HCT116 (cell line): Measurements from ENCODE around the gene RABL6. TPM values are rescaled to one million over a fixed set of nuclear protein-coding genes. Genes with fewer than 3 reads are reported as not detected.
"Not testable (repeated sequence)": the region's sequence is repeated elsewhere in the genome, so short reads cannot be mapped to it uniquely, and the experiment has no call there.

ENCODE experiments used
- ATAC-seq: fragments of 200-7000 bp; cut with Tn5 transposase; 2 replicates; pipeline ENCODE4 v1.9.1; 2020; ENCODE audit warnings: mild to moderate bottlenecking, moderate library complexity
- BruUV-seq: library from RNA; stranded (reverse); fragments of 400-500 nt; replicated peaks from 2 replicates; lab custom pipeline; 2021; lab: Mats Ljungman, UMichigan
- CTCF ChIA-PET: fragments of 300-600 bp; sonication (Branson Sonifier 250); formaldehyde crosslinking; loops from one replicate; lab custom pipeline; 2021; ENCODE audit warnings: antibody characterized with exemption; lab: Charles Lee
- POLR2A ChIA-PET: fragments of 300-600, 350-600 bp; sonication (Branson Sonifier 250); formaldehyde crosslinking; loops from one replicate; lab custom pipeline; 2021; ENCODE audit warnings: antibody characterized with exemption; lab: Charles Lee
- RAD21 ChIA-PET, 2 experiments: fragments of 300-600 bp; sonication (Branson Sonifier 250); formaldehyde crosslinking; loops; one replicate each; lab custom pipeline; 2023; ENCODE audit warnings: low total read pairs in 2 of 2; ENCODE audit not compliant: uncharacterized antibody in 2 of 2, unreplicated experiment in 2 of 2, low non-redundant PET in 1 of 2; lab: Charles Lee
- DNase-seq: peaks from one replicate; pipeline ENCODE4 v3.0.0-alpha.2; 2010; ENCODE audit warnings: low read depth, low spot score
- H2AFZ ChIP-seq: fragments of 200-600 bp; shearing (Covaris generic), sonication (generic); 2 replicates; pipeline ENCODE4 v1.6.1; 2017; ENCODE audit warnings: low read depth, mixed run types, mixed read lengths, antibody characterized with exemption, low read length; ENCODE audit not compliant: poor library complexity, severe bottlenecking
- H3K27ac ChIP-seq: 2 replicates; pipeline ENCODE4 v1.5.1; 2012; ENCODE audit warnings: low read depth, low read length
- H3K27me3 ChIP-seq: fragments of 200-600 bp; sonication (generic); 2 replicates; pipeline ENCODE4 v1.6.1; 2016; ENCODE audit warnings: mixed run types, low read length, mixed read lengths; ENCODE audit not compliant: insufficient read depth
- H3K36me3 ChIP-seq, 2 experiments: fragments of 200-500 bp in 1 of 2; fragments of 200-600 bp in 1 of 2; sonication (Bioruptor generic) in 1 of 2; sonication (generic) in 1 of 2; 2 replicates each; pipeline versions ENCODE4 v1.5.1 to v1.6.1; 2014 to 2016; ENCODE audit warnings: low read length in 2 of 2, inconsistent platforms in 1 of 2, mixed read lengths in 1 of 2, mixed run types in 1 of 2; ENCODE audit not compliant: insufficient read depth in 2 of 2, control insufficient read depth in 1 of 2
- H3K4me1 ChIP-seq, 2 experiments: fragments of 200-600 bp in 1 of 2; sonication (generic) in 1 of 2; 2 replicates each; pipeline versions ENCODE4 v1.5.1 to v1.6.1; 2012 to 2017; ENCODE audit warnings: low read length in 2 of 2, inconsistent platforms in 1 of 2, mild to moderate bottlenecking in 1 of 2, mixed read lengths in 1 of 2, mixed run types in 1 of 2, moderate library complexity in 1 of 2; ENCODE audit not compliant: insufficient read depth in 2 of 2, control insufficient read depth in 1 of 2
- H3K4me2 ChIP-seq: fragments of 200-600 bp; sonication (generic); 2 replicates; pipeline ENCODE4 v1.6.1; 2017; ENCODE audit warnings: mixed run types, low read length, mixed read lengths
- H3K4me3 ChIP-seq, 2 experiments: fragments of 200-600 bp in 1 of 2; sonication (generic) in 1 of 2; replicated peaks in 1 of 2; 2 replicates each; pipeline ENCODE4 v1.5.1; 2011 to 2016; ENCODE audit warnings: low read length in 2 of 2, control low read depth in 1 of 2, low read depth in 1 of 2, mild to moderate bottlenecking in 1 of 2, mixed read lengths in 1 of 2, mixed run types in 1 of 2
- H3K79me2 ChIP-seq: fragments of 200-600 bp; sonication (generic); 2 replicates; pipeline ENCODE4 v1.6.1; 2017; ENCODE audit warnings: mild to moderate bottlenecking, mixed run types, low read length, moderate library complexity, mixed read lengths; ENCODE audit not compliant: insufficient read depth
- H3K9ac ChIP-seq: fragments of 200-600 bp; sonication (generic); 2 replicates; pipeline ENCODE4 v1.6.1; 2016; ENCODE audit warnings: low read length, mixed read lengths
- H3K9me2 ChIP-seq: fragments of 200-600 bp; sonication (generic), shearing (Covaris generic); 2 replicates; pipeline ENCODE4 v1.6.1; 2017; ENCODE audit warnings: mixed run types, mild to moderate bottlenecking, moderate library complexity; ENCODE audit not compliant: insufficient read depth
- H3K9me3 ChIP-seq, 2 experiments: fragments of 200-500 bp in 1 of 2; fragments of 200-600 bp in 1 of 2; sonication (Bioruptor generic) in 1 of 2; sonication (generic) in 1 of 2; 2 replicates each; pipeline ENCODE4 v1.6.1; 2014 to 2017; ENCODE audit warnings: low read length in 2 of 2, mixed read lengths in 2 of 2, inconsistent platforms in 1 of 2, low read depth in 1 of 2, mild to moderate bottlenecking in 1 of 2, mixed run types in 1 of 2, moderate library complexity in 1 of 2; ENCODE audit not compliant: control insufficient read depth in 1 of 2, insufficient read depth in 1 of 2
- H4K20me1 ChIP-seq: fragments of 200-600 bp; sonication (generic), shearing (Covaris generic); 2 replicates; pipeline ENCODE4 v1.6.1; 2017; ENCODE audit warnings: mixed run types, mild to moderate bottlenecking, moderate library complexity; ENCODE audit not compliant: insufficient read depth
- CEBPB ChIP-seq: IDR thresholded peaks from 2 replicates; pipeline ENCODE4 v1.6.1; 2012; ENCODE audit warnings: low read depth
- EGR1 ChIP-seq: IDR thresholded peaks from 2 replicates; pipeline ENCODE4 v1.6.1; 2012; ENCODE audit warnings: low read depth
- ELF1 ChIP-seq: IDR thresholded peaks from 2 replicates; pipeline ENCODE4 v1.6.1; 2012; ENCODE audit warnings: low read depth, borderline replicate concordance
- EZH2 ChIP-seq: fragments of 200-600 bp; sonication (generic); IDR thresholded peaks from 2 replicates; pipeline ENCODE4 v1.6.1; 2017; ENCODE audit warnings: antibody characterized with exemption, mixed run types
- EZH2phosphoT487 ChIP-seq: fragments of 200-600 bp; IDR thresholded peaks from 2 replicates; pipeline ENCODE4 v1.6.1; 2018; ENCODE audit warnings: antibody characterized with exemption, borderline replicate concordance
- FOSL1 ChIP-seq: IDR thresholded peaks from 2 replicates; pipeline ENCODE4 v1.6.1; 2012; ENCODE audit warnings: low read depth
- JUND ChIP-seq: IDR thresholded peaks from 2 replicates; pipeline ENCODE4 v1.6.1; 2012
- POLR2A ChIP-seq: IDR thresholded peaks from 2 replicates; pipeline ENCODE4 v1.7.0; 2011; ENCODE audit warnings: borderline replicate concordance; ENCODE audit not compliant: insufficient read depth, insufficient read length; ENCODE audit errors: extremely low read depth
- POLR2AphosphoS5 ChIP-seq: IDR thresholded peaks from 2 replicates; pipeline ENCODE4 v1.6.1; 2011; ENCODE audit warnings: mild to moderate bottlenecking, low read depth, low read length, moderate library complexity
- RAD21 ChIP-seq: IDR thresholded peaks from 2 replicates; pipeline ENCODE4 v1.6.1; 2012; ENCODE audit warnings: low read depth, mild to moderate bottlenecking
- SIN3A ChIP-seq: IDR thresholded peaks from 2 replicates; pipeline ENCODE4 v1.6.1; 2012; ENCODE audit warnings: low read depth
- SP1 ChIP-seq: IDR thresholded peaks from 2 replicates; pipeline ENCODE4 v1.6.1; 2012; ENCODE audit warnings: low read depth
- SRF ChIP-seq: IDR thresholded peaks from 2 replicates; pipeline ENCODE4 v1.6.1; 2012; ENCODE audit warnings: low read depth
- TCF7L2 ChIP-seq: IDR thresholded peaks from 2 replicates; pipeline ENCODE4 v1.7.0; 2011; ENCODE audit warnings: borderline replicate concordance, inconsistent platforms; ENCODE audit not compliant: insufficient read depth, insufficient read length; ENCODE audit errors: extremely low read depth
- YY1 ChIP-seq: IDR thresholded peaks from 2 replicates; pipeline ENCODE4 v1.6.1; 2011; ENCODE audit warnings: low read length, low read depth, moderate library complexity, mild to moderate bottlenecking; ENCODE audit not compliant: insufficient replicate concordance; ENCODE audit errors: extremely low read depth
- ZNF274 ChIP-seq: fragments of 200-500 bp; sonication (Bioruptor generic); IDR thresholded peaks from 2 replicates; pipeline ENCODE4 v1.6.1; 2014; ENCODE audit warnings: mild to moderate bottlenecking, low read depth, low read length, inconsistent platforms
- intact Hi-C: fragments of 100-400 bp; cut with micrococcal nuclease; formaldehyde crosslinking; loops from 2 replicates; pipeline ENCODE4 v1.10.0; 2022
- total RNA-seq: library from RNA; stranded (reverse); gene quantifications from one replicate; pipeline ENCODE4 v1.2.1, GENCODE V29; 2021; ENCODE audit not compliant: unreplicated experiment
- TF ChIP-seq, protein P1 (sequence below): IDR thresholded peaks from 2 replicates; pipeline ENCODE4 v1.6.1; 2012
- TF ChIP-seq, protein P2 (sequence below): IDR thresholded peaks from 2 replicates; pipeline ENCODE4 v1.6.1; 2012; ENCODE audit warnings: low read depth

Gene RABL6
- total RNA-seq, 1 experiment from 2014 or later = 98.6 TPM

DNA sequence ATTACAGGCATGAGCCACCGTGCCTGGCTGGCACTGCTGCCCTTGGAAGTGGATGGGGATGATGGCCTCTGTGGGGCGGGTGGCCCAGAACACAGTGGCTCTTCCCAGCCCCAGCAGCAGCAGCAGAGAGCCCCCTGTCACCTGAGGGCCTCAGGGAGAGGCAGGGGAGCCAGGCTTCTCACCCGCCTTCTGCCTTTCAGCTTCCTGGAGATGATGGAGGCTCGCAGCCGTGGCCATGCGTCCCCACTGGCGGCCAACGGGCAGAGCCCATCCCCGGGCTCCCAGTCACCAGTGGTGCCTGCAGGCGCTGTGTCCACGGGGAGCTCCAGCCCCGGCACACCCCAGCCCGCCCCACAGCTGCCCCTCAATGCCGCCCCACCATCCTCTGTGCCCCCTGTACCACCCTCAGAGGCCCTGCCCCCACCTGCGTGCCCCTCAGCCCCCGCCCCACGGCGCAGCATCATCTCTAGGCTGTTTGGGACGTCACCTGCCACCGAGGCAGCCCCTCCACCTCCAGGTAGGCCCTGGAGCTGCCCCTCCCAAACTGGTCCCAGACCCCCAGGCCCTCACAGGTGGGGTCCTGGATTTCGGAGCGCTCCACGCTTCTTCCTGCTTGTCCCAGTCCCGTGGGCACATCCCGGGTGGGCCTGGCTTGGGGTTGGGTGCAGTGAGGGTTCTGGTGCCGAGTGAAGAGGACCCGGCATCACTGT, 29.6 kb downstream of the RABL6 start:
- TF ChIP-seq ZNF274 (no peak), SIN3A (no peak), YY1 (no peak), TCF7L2 (no peak), EZH2phosphoT487 (no peak), EGR1 (no peak), FOSL1 (no peak), SP1 (no peak), SRF (no peak), EZH2 (no peak), ELF1 (no peak), POLR2A (no peak), POLR2AphosphoS5 (no peak), CEBPB (no peak), JUND (no peak), RAD21 (no peak)
- TF ChIP-seq, protein P1, sequence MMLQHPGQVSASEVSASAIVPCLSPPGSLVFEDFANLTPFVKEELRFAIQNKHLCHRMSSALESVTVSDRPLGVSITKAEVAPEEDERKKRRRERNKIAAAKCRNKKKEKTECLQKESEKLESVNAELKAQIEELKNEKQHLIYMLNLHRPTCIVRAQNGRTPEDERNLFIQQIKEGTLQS = no peak
- TF ChIP-seq, protein P2, sequence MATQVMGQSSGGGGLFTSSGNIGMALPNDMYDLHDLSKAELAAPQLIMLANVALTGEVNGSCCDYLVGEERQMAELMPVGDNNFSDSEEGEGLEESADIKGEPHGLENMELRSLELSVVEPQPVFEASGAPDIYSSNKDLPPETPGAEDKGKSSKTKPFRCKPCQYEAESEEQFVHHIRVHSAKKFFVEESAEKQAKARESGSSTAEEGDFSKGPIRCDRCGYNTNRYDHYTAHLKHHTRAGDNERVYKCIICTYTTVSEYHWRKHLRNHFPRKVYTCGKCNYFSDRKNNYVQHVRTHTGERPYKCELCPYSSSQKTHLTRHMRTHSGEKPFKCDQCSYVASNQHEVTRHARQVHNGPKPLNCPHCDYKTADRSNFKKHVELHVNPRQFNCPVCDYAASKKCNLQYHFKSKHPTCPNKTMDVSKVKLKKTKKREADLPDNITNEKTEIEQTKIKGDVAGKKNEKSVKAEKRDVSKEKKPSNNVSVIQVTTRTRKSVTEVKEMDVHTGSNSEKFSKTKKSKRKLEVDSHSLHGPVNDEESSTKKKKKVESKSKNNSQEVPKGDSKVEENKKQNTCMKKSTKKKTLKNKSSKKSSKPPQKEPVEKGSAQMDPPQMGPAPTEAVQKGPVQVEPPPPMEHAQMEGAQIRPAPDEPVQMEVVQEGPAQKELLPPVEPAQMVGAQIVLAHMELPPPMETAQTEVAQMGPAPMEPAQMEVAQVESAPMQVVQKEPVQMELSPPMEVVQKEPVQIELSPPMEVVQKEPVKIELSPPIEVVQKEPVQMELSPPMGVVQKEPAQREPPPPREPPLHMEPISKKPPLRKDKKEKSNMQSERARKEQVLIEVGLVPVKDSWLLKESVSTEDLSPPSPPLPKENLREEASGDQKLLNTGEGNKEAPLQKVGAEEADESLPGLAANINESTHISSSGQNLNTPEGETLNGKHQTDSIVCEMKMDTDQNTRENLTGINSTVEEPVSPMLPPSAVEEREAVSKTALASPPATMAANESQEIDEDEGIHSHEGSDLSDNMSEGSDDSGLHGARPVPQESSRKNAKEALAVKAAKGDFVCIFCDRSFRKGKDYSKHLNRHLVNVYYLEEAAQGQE = no peak
- ChIA-PET POLR2A (no interaction called here), RAD21 (no interaction called here), CTCF (no interaction called here)
- Histone ChIP-seq H3K9ac (no peak overlapping the region), H3K4me3 (no peak overlapping the region), H3K79me2 (no peaks in the 10 kb centered on the region), H3K9me2 (no peaks in the 10 kb centered on the region), H3K4me1 (peaks cover 21 to 27% of the 10 kb centered on the region in 2 experiments), H3K27ac (no peak overlapping the region), H3K36me3 (0 out of 4 replicates have a peak, but pooled peaks cover 0 to 3% of the 10 kb centered on the region in 2 experiments), H2AFZ (no peak overlapping the region), H3K27me3 (no peaks in the 10 kb centered on the region), H4K20me1 (no peaks in the 10 kb centered on the region), H3K9me3 (no peaks in the 10 kb centered on the region), H3K4me2 (no peak overlapping the region)
- no TSS peak for BruUV-seq
- intact Hi-C loops = no loop called here
- ATAC-seq (no peak), DNase-seq (no peak)

DNA sequence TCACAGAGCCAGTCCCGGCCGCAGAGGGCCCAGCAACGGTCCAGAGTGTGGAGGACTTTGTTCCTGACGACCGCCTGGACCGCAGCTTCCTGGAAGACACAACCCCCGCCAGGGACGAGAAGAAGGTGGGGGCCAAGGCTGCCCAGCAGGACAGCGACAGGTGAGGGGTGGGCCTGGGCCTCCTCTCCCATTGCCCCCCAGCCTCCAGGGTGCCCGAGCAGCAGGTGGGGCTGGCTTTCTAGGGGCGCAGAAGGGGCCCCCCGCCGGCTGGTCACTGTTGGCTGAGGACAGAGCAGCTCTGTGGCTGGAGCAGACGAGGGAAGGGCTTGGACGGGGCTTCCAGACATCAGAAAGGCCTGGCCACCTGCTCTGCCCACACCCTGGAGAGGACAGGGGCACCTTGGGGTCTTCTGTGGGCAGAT, 30.1 kb downstream of the RABL6 start:
- H3K9me2 ChIP-seq, H4K20me1 ChIP-seq, H3K4me3 ChIP-seq, DNase-seq, H3K27me3 ChIP-seq, H2AFZ ChIP-seq, BruUV-seq, H3K9ac ChIP-seq, CTCF ChIA-PET, H3K36me3 ChIP-seq, RAD21 ChIA-PET, H3K9me3 ChIP-seq, intact Hi-C loops, H3K27ac ChIP-seq, H3K4me2 ChIP-seq, POLR2A ChIA-PET, ATAC-seq, H3K79me2 ChIP-seq: not testable (repeated sequence)
- peaks cover 21 to 30% of the 10 kb centered on the region in 2 experiments for H3K4me1 ChIP-seq
